ENCODE measurements around the gene CDH4. TPM values are rescaled to one million over a fixed set of nuclear protein-coding genes. Genes with fewer than 3 reads are reported as not detected.

CDH4 gene
- total RNA-seq, 1 experiment from 2014 or later = not detected

DNA sequence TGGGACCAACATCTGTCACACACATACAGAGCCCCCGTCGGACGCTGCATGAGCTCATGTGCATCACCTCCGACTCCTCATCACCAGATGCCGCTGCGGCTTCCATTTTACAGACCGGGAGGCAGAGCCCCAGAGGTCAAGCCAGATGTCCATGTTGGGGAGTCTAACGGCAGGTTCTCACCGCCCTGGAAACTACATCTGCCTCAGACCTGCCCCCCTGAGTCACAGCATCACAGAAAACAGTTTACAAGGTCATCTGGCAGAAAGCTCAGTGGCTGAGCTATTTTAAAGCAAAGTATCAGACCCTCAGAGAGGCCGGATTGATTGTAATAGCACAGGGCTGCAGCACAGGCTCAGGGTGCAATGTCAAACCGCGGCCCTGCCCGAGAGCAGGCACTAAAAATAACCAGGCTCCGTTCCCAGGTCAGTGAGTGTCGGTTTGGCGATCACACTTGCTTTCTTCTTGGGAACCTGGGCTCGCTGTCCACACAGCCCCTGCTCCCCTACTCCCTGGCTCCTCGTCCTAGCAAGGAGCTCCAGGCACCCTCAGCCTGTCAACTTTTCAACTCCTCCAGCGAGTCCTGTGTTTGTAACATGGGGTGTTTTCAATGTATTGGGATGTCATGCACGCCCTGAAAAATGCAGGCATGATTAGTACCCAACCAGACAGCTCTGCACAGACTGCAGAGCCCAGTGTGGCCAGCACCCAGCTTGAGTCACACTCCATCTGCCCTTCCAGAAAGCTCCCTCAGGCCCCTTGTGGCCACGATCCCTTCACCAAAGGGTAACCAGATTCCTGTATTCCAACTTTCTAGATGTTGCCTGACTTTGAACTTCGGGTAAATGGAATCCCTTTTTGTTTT lies 264.5 kb downstream of the CDH4 start:
- H3K36me3 ChIP-seq (ENCODE audit: control insufficient read depth, insufficient read depth, low read length) = no peaks in the 10 kb centered on the region
- H3K4me3 ChIP-seq (ENCODE audit: low read depth in 2 of 2, low read length in 2 of 2) = no peak overlapping the region
- no TSS peak for BruUV-seq (replicated peaks)
- H3K27ac ChIP-seq (ENCODE audit: low read length) = no peak overlapping the region
- ATAC-seq (no peak), DNase-seq (ENCODE audit: low read depth, low spot score) (no peak)
- in situ Hi-C loops (cut with HindIII; ENCODE audit: low pct_unique_long_range_greater_than_20kb, low sequenced_read_pairs) (no loop called here), intact Hi-C loops (cut with micrococcal nuclease; ENCODE audit: unreplicated experiment) (no loop called here)
- CTCF ChIA-PET = no interaction called here
- TF ChIP-seq CTCF (IDR thresholded peaks at IDR 0.05) (no peak), POLR2AphosphoS5 (IDR thresholded peaks at IDR 0.05; ENCODE audit: low read depth, low read length) (no peak), SIN3A (IDR thresholded peaks at IDR 0.05; ENCODE audit: borderline replicate concordance, insufficient read depth, low read depth, low read length) (no peak), TCF7L2 (IDR thresholded peaks at IDR 0.05; ENCODE audit: low read depth, low read length) (no peak)
- TF ChIP-seq, protein P1, sequence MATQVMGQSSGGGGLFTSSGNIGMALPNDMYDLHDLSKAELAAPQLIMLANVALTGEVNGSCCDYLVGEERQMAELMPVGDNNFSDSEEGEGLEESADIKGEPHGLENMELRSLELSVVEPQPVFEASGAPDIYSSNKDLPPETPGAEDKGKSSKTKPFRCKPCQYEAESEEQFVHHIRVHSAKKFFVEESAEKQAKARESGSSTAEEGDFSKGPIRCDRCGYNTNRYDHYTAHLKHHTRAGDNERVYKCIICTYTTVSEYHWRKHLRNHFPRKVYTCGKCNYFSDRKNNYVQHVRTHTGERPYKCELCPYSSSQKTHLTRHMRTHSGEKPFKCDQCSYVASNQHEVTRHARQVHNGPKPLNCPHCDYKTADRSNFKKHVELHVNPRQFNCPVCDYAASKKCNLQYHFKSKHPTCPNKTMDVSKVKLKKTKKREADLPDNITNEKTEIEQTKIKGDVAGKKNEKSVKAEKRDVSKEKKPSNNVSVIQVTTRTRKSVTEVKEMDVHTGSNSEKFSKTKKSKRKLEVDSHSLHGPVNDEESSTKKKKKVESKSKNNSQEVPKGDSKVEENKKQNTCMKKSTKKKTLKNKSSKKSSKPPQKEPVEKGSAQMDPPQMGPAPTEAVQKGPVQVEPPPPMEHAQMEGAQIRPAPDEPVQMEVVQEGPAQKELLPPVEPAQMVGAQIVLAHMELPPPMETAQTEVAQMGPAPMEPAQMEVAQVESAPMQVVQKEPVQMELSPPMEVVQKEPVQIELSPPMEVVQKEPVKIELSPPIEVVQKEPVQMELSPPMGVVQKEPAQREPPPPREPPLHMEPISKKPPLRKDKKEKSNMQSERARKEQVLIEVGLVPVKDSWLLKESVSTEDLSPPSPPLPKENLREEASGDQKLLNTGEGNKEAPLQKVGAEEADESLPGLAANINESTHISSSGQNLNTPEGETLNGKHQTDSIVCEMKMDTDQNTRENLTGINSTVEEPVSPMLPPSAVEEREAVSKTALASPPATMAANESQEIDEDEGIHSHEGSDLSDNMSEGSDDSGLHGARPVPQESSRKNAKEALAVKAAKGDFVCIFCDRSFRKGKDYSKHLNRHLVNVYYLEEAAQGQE (IDR thresholded peaks at IDR 0.05; ENCODE audit: insufficient read depth in 1 of 2, low read depth in 2 of 2, low read length in 1 of 2) = no peak
- no peaks in the 10 kb centered on the region; the same call in 1 of the 2 replicates for H3K27me3 ChIP-seq (ENCODE audit: control insufficient read depth, insufficient read depth, low read length)
- POLR2A ChIA-PET = no interaction called here
- H3K9me3 ChIP-seq (ENCODE audit: control insufficient read depth, insufficient read depth, low read depth, low read length) = no peaks in the 10 kb centered on the region
- no peaks in the 10 kb centered on the region for H3K4me1 ChIP-seq (ENCODE audit: control insufficient read depth, insufficient read depth, low read length)

GRCh38 chr20:61517419-61517818 lies 265.4 kb downstream of the CDH4 start:
- H3K27me3 ChIP-seq (ENCODE audit: control insufficient read depth, insufficient read depth, low read length) = no peaks in the 10 kb centered on the region; the same call in 1 of the 2 replicates
- ChIA-PET POLR2A (no interaction called here), CTCF (interaction anchor here (0.5 kb wide), 1 partner anchor 254 kb away, joined by 4 read pairs; no protein-coding TSS in a partner anchor)
- DNase-seq (ENCODE audit: low read depth, low spot score) = no peak
- no TSS peak for BruUV-seq (replicated peaks)
- H3K36me3 ChIP-seq (ENCODE audit: control insufficient read depth, insufficient read depth, low read length) = no peaks in the 10 kb centered on the region
- no peaks in the 10 kb centered on the region for H3K9me3 ChIP-seq (ENCODE audit: control insufficient read depth, insufficient read depth, low read depth, low read length)
- ATAC-seq = no peak
- intact Hi-C loops (cut with micrococcal nuclease; ENCODE audit: unreplicated experiment) = no loop called here
- H3K4me1 ChIP-seq (ENCODE audit: control insufficient read depth, insufficient read depth, low read length) = no peaks in the 10 kb centered on the region
- in situ Hi-C loops (cut with HindIII; ENCODE audit: low pct_unique_long_range_greater_than_20kb, low sequenced_read_pairs) = no loop called here
- no peak overlapping the region for H3K27ac ChIP-seq (ENCODE audit: low read length)
- TF ChIP-seq, protein P1 (IDR thresholded peaks at IDR 0.05; ENCODE audit: insufficient read depth in 1 of 2, low read depth in 2 of 2, low read length in 1 of 2) = no peak
- TF ChIP-seq CTCF (IDR thresholded peaks at IDR 0.05) (no peak), POLR2AphosphoS5 (IDR thresholded peaks at IDR 0.05; ENCODE audit: low read depth, low read length) (no peak), SIN3A (IDR thresholded peaks at IDR 0.05; ENCODE audit: borderline replicate concordance, insufficient read depth, low read depth, low read length) (no peak), TCF7L2 (IDR thresholded peaks at IDR 0.05; ENCODE audit: low read depth, low read length) (no peak)
- no peak overlapping the region for H3K4me3 ChIP-seq (ENCODE audit: low read depth in 2 of 2, low read length in 2 of 2)
